LNCAP (cell line): ENCODE results near the gene HOXD10.

Source experiments
- CTCF ChIP-seq: fragments of 450-650 bp; IDR thresholded peaks from 2 replicates; pipeline ENCODE4 v1.5.1; 2017; ENCODE audit warnings: mild to moderate bottlenecking

Gene HOXD10

DNA sequence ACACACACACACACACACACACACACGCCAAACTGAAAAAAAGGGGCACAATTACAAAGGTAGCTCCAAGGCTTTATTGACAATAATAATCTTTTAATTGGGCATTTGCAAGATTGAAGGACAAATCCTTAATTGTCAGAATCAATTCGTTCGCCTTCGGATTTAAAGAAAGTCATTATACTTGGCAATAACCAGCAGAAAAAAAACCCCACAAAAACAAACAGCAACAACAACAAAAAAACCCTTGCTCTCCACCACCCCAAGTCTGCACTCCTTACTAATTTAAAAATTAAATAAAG, 11.1 kb downstream of the HOXD10 start:
- no peak for TF ChIP-seq CTCF

GRCh38 chr2:176128172-176128981, 11.8 kb downstream of the HOXD10 start:
- no peak for TF ChIP-seq CTCF

DNA sequence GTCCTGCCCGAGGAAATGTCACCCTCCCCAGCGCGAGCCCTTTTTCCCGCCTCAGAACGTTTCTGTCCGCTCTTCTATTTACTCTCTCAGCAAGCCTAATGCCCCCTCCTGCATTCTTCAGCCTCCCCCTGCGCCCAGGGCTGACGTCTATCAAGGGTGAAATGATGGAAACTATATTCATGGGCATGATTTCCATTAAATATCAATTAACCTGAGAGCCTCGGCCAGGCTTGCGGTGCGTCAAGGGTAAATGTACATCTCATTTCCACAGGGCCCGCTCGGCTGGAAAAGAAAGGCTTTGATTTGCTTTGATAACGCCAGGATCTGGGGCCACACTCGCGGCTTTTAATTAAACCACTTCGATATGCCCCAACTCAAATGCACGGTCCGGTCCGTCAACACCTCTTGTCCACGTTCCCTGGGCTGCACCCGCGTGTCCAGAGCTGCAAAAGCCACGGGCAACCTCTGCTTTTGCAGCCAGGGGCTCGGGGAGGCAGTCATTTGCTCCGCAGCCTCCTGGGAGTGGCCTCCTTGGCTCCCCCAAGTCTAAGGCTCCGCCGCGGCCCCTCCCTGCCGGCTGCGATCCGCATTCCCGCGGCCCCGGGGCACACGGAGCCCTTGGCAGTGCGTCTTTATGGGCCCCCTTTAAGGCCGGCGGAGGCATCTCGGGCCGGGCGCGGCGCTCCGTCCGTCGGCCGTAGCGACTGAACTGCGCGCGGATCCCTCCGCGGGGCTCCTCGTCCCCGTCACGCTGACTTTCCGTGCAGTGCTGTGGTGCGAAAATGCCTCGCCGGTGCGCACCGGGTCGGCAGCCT, 12.6 kb downstream of the HOXD10 start, which contains the start of gene HOXD8:
TSS of gene HOXD8 (plus strand) at position 724 of the 815 bp plus-strand sequence. CDS start 662 bp downstream, outside the sequence.
- no peak for TF ChIP-seq CTCF

GRCh38 chr2:176129813-176130146, 13.2 kb downstream of the HOXD10 start:
- TF ChIP-seq CTCF, result no peak

GRCh38 chr2:176130147-176130956, 13.8 kb downstream of the HOXD10 start:
- TF ChIP-seq CTCF, result no peak

GRCh38 chr2:176130957-176131847, 14.6 kb downstream of the HOXD10 start:
- no peak for TF ChIP-seq CTCF

DNA sequence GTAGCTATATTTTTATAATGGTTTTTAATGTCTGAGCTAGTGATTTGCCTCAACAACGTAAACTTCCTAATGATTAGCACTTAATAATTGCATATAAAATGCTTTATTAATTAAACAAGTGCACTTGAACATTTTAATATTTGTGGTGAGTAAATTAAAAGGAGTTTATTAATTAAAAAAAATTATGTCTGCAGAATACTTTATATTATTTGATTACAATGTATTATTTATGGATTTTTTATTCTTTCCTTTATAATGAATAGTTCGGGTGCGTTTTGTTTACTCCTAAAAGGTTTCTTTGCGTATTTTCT, 15.2 kb downstream of the HOXD10 start:
- no peak for TF ChIP-seq CTCF
